HCT116 (cell line): ENCODE data around the gene NPLOC4. TPM values are rescaled to one million over a fixed set of nuclear protein-coding genes. Genes with fewer than 3 reads are reported as not detected.

Experiments
- ATAC-seq: fragments of 200-7000 bp; cut with Tn5 transposase; 2 replicates; pipeline ENCODE4 v1.9.1; 2020; ENCODE audit warnings: mild to moderate bottlenecking, moderate library complexity
- BruUV-seq: library from RNA; stranded (reverse); fragments of 400-500 nt; replicated peaks from 2 replicates; lab custom pipeline; 2021; lab: Mats Ljungman, UMichigan
- CTCF ChIA-PET: fragments of 300-600 bp; sonication (Branson Sonifier 250); formaldehyde crosslinking; loops from one replicate; lab custom pipeline; 2021; ENCODE audit warnings: antibody characterized with exemption; lab: Charles Lee
- POLR2A ChIA-PET: fragments of 300-600, 350-600 bp; sonication (Branson Sonifier 250); formaldehyde crosslinking; loops from one replicate; lab custom pipeline; 2021; ENCODE audit warnings: antibody characterized with exemption; lab: Charles Lee
- RAD21 ChIA-PET, 2 experiments: fragments of 300-600 bp; sonication (Branson Sonifier 250); formaldehyde crosslinking; loops; one replicate each; lab custom pipeline; 2023; ENCODE audit warnings: low total read pairs in 2 of 2; ENCODE audit not compliant: uncharacterized antibody in 2 of 2, unreplicated experiment in 2 of 2, low non-redundant PET in 1 of 2; lab: Charles Lee
- DNase-seq: peaks from one replicate; pipeline ENCODE4 v3.0.0-alpha.2; 2010; ENCODE audit warnings: low read depth, low spot score
- H2AFZ ChIP-seq: fragments of 200-600 bp; shearing (Covaris generic), sonication (generic); 2 replicates; pipeline ENCODE4 v1.6.1; 2017; ENCODE audit warnings: low read depth, mixed run types, mixed read lengths, antibody characterized with exemption, low read length; ENCODE audit not compliant: poor library complexity, severe bottlenecking
- H3K27ac ChIP-seq: 2 replicates; pipeline ENCODE4 v1.5.1; 2012; ENCODE audit warnings: low read depth, low read length
- H3K27me3 ChIP-seq: fragments of 200-600 bp; sonication (generic); 2 replicates; pipeline ENCODE4 v1.6.1; 2016; ENCODE audit warnings: mixed run types, low read length, mixed read lengths; ENCODE audit not compliant: insufficient read depth
- H3K36me3 ChIP-seq, 2 experiments: fragments of 200-500 bp in 1 of 2; fragments of 200-600 bp in 1 of 2; sonication (Bioruptor generic) in 1 of 2; sonication (generic) in 1 of 2; 2 replicates each; pipeline versions ENCODE4 v1.5.1 to v1.6.1; 2014 to 2016; ENCODE audit warnings: low read length in 2 of 2, inconsistent platforms in 1 of 2, mixed read lengths in 1 of 2, mixed run types in 1 of 2; ENCODE audit not compliant: insufficient read depth in 2 of 2, control insufficient read depth in 1 of 2
- H3K4me1 ChIP-seq, 2 experiments: fragments of 200-600 bp in 1 of 2; sonication (generic) in 1 of 2; 2 replicates each; pipeline versions ENCODE4 v1.5.1 to v1.6.1; 2012 to 2017; ENCODE audit warnings: low read length in 2 of 2, inconsistent platforms in 1 of 2, mild to moderate bottlenecking in 1 of 2, mixed read lengths in 1 of 2, mixed run types in 1 of 2, moderate library complexity in 1 of 2; ENCODE audit not compliant: insufficient read depth in 2 of 2, control insufficient read depth in 1 of 2
- H3K4me2 ChIP-seq: fragments of 200-600 bp; sonication (generic); 2 replicates; pipeline ENCODE4 v1.6.1; 2017; ENCODE audit warnings: mixed run types, low read length, mixed read lengths
- H3K4me3 ChIP-seq, 2 experiments: fragments of 200-600 bp in 1 of 2; sonication (generic) in 1 of 2; replicated peaks in 1 of 2; 2 replicates each; pipeline ENCODE4 v1.5.1; 2011 to 2016; ENCODE audit warnings: low read length in 2 of 2, control low read depth in 1 of 2, low read depth in 1 of 2, mild to moderate bottlenecking in 1 of 2, mixed read lengths in 1 of 2, mixed run types in 1 of 2
- H3K79me2 ChIP-seq: fragments of 200-600 bp; sonication (generic); 2 replicates; pipeline ENCODE4 v1.6.1; 2017; ENCODE audit warnings: mild to moderate bottlenecking, mixed run types, low read length, moderate library complexity, mixed read lengths; ENCODE audit not compliant: insufficient read depth
- H3K9ac ChIP-seq: fragments of 200-600 bp; sonication (generic); 2 replicates; pipeline ENCODE4 v1.6.1; 2016; ENCODE audit warnings: low read length, mixed read lengths
- H3K9me2 ChIP-seq: fragments of 200-600 bp; sonication (generic), shearing (Covaris generic); 2 replicates; pipeline ENCODE4 v1.6.1; 2017; ENCODE audit warnings: mixed run types, mild to moderate bottlenecking, moderate library complexity; ENCODE audit not compliant: insufficient read depth
- H3K9me3 ChIP-seq, 2 experiments: fragments of 200-500 bp in 1 of 2; fragments of 200-600 bp in 1 of 2; sonication (Bioruptor generic) in 1 of 2; sonication (generic) in 1 of 2; 2 replicates each; pipeline ENCODE4 v1.6.1; 2014 to 2017; ENCODE audit warnings: low read length in 2 of 2, mixed read lengths in 2 of 2, inconsistent platforms in 1 of 2, low read depth in 1 of 2, mild to moderate bottlenecking in 1 of 2, mixed run types in 1 of 2, moderate library complexity in 1 of 2; ENCODE audit not compliant: control insufficient read depth in 1 of 2, insufficient read depth in 1 of 2
- H4K20me1 ChIP-seq: fragments of 200-600 bp; sonication (generic), shearing (Covaris generic); 2 replicates; pipeline ENCODE4 v1.6.1; 2017; ENCODE audit warnings: mixed run types, mild to moderate bottlenecking, moderate library complexity; ENCODE audit not compliant: insufficient read depth
- ATF3 ChIP-seq: IDR thresholded peaks from 2 replicates; pipeline ENCODE4 v1.6.1; 2012
- CBX3 ChIP-seq: IDR thresholded peaks from 2 replicates; pipeline ENCODE4 v1.6.1; 2012; ENCODE audit warnings: low read depth
- EZH2 ChIP-seq: fragments of 200-600 bp; sonication (generic); IDR thresholded peaks from 2 replicates; pipeline ENCODE4 v1.6.1; 2017; ENCODE audit warnings: antibody characterized with exemption, mixed run types
- EZH2phosphoT487 ChIP-seq: fragments of 200-600 bp; IDR thresholded peaks from 2 replicates; pipeline ENCODE4 v1.6.1; 2018; ENCODE audit warnings: antibody characterized with exemption, borderline replicate concordance
- JUND ChIP-seq: IDR thresholded peaks from 2 replicates; pipeline ENCODE4 v1.6.1; 2012
- RAD21 ChIP-seq: IDR thresholded peaks from 2 replicates; pipeline ENCODE4 v1.6.1; 2012; ENCODE audit warnings: low read depth, mild to moderate bottlenecking
- SIN3A ChIP-seq: IDR thresholded peaks from 2 replicates; pipeline ENCODE4 v1.6.1; 2012; ENCODE audit warnings: low read depth
- SRF ChIP-seq: IDR thresholded peaks from 2 replicates; pipeline ENCODE4 v1.6.1; 2012; ENCODE audit warnings: low read depth
- YY1 ChIP-seq: IDR thresholded peaks from 2 replicates; pipeline ENCODE4 v1.6.1; 2011; ENCODE audit warnings: low read length, low read depth, moderate library complexity, mild to moderate bottlenecking; ENCODE audit not compliant: insufficient replicate concordance; ENCODE audit errors: extremely low read depth
- ZBTB33 ChIP-seq: IDR thresholded peaks from 2 replicates; pipeline ENCODE4 v1.6.1; 2011; ENCODE audit warnings: mild to moderate bottlenecking, low read length, moderate library complexity; ENCODE audit not compliant: insufficient replicate concordance; ENCODE audit errors: extremely low read depth
- ZFX ChIP-seq: fragments of 450-650 bp; IDR thresholded peaks from 2 replicates; pipeline ENCODE4 v1.6.1; 2017
- ZNF274 ChIP-seq: fragments of 200-500 bp; sonication (Bioruptor generic); IDR thresholded peaks from 2 replicates; pipeline ENCODE4 v1.6.1; 2014; ENCODE audit warnings: mild to moderate bottlenecking, low read depth, low read length, inconsistent platforms
- intact Hi-C: fragments of 100-400 bp; cut with micrococcal nuclease; formaldehyde crosslinking; loops from 2 replicates; pipeline ENCODE4 v1.10.0; 2022
- total RNA-seq: library from RNA; stranded (reverse); gene quantifications from one replicate; pipeline ENCODE4 v1.2.1, GENCODE V29; 2021; ENCODE audit not compliant: unreplicated experiment
- TF ChIP-seq, protein P1 (sequence below): IDR thresholded peaks from 2 replicates; pipeline ENCODE4 v1.6.1; 2012

NPLOC4 gene
- total RNA-seq, 1 experiment from 2014 or later, result 137 TPM

GRCh38 chr17:81576621-81577277 lies 60.2 kb downstream of the NPLOC4 start:
- H3K4me3 ChIP-seq, result no peak overlapping the region

More at GRCh38 chr17:81576621-81577277, 60.2 kb downstream of the NPLOC4 start:
- RAD21 ChIA-PET, result interaction anchor here in 1 of 2 experiments (0.7 kb wide), 1 partner anchor 100 kb away, joined by 4 read pairs; no protein-coding TSS in a partner anchor
- Histone ChIP-seq H3K27ac (peak overlapping the region; percentile 40), H3K4me1 (peaks cover 24 to 42% of the 10 kb centered on the region in 2 experiments), H3K9ac (no peak overlapping the region), H3K9me2 (no peaks in the 10 kb centered on the region), H3K9me3 (no peaks in the 10 kb centered on the region), H3K36me3 (peaks cover 29 to 51% of the 10 kb centered on the region in 2 experiments), H3K27me3 (no peaks in the 10 kb centered on the region), H3K4me2 (peak overlapping the region; percentile 45), H2AFZ (no peak overlapping the region), H4K20me1 (peaks cover 8% of the 10 kb centered on the region), H3K79me2 (peaks cover 79% of the 10 kb centered on the region)
- ATAC-seq, result peak; percentile 76
- POLR2A ChIA-PET, result interaction anchor here (1.1 kb wide), 1 partner anchor 10 kb away, joined by 5 read pairs; no protein-coding TSS in a partner anchor
- no peak for DNase-seq
- TF ChIP-seq EZH2phosphoT487, result no peak
- TF ChIP-seq SIN3A, result no peak
- TF ChIP-seq SRF, result no peak
- no peak for TF ChIP-seq CBX3
- TF ChIP-seq YY1, result no peak
- TF ChIP-seq ZFX, result no peak
- TF ChIP-seq ATF3, result no peak
- TF ChIP-seq, protein P1, sequence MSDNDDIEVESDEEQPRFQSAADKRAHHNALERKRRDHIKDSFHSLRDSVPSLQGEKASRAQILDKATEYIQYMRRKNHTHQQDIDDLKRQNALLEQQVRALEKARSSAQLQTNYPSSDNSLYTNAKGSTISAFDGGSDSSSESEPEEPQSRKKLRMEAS, result no peak
- no peak for TF ChIP-seq EZH2
- TF ChIP-seq JUND, result no peak
- no peak for TF ChIP-seq ZNF274
- no peak for TF ChIP-seq RAD21
- no peak for TF ChIP-seq ZBTB33
- BruUV-seq, result no TSS peak
- CTCF ChIA-PET, result no interaction called here
- intact Hi-C loops, result no loop called here
